Calu3 (cell line): Measurements from ENCODE around the gene TEX44. TPM values are rescaled to one million over a fixed set of nuclear protein-coding genes. Genes with fewer than 3 reads are reported as not detected.
"Not testable (repeated sequence)": the region's sequence is repeated elsewhere in the genome, so short reads cannot be mapped to it uniquely, and the experiment has no call there.

ENCODE experiments used
- BruUV-seq: library from RNA; stranded (reverse); fragments of 400-500 nt; replicated peaks from 2 replicates; lab custom pipeline; 2021; lab: Mats Ljungman, UMichigan
- CTCF ChIA-PET: fragments of 300-600 bp; sonication (Branson Sonifier 250); formaldehyde crosslinking; loops from one replicate; lab custom pipeline; 2022; ENCODE audit warnings: antibody characterized with exemption; lab: Charles Lee
- DNase-seq: peaks from one replicate; pipeline ENCODE4 v3.0.0; 2022
- H3K27ac Mint-ChIP-seq: one replicate; pipeline ENCODE4 v1.8.0; 2022; ENCODE audit warnings: mixed read lengths; ENCODE audit not compliant: unreplicated experiment
- H3K27me3 Mint-ChIP-seq: one replicate; pipeline ENCODE4 v1.8.0; 2022; ENCODE audit warnings: mixed read lengths; ENCODE audit not compliant: unreplicated experiment
- H3K36me3 Mint-ChIP-seq: one replicate; pipeline ENCODE4 v1.8.0; 2022; ENCODE audit warnings: mild to moderate bottlenecking, moderate library complexity, mixed read lengths; ENCODE audit not compliant: insufficient read depth, unreplicated experiment
- H3K4me1 Mint-ChIP-seq: one replicate; pipeline ENCODE4 v1.8.0; 2022; ENCODE audit warnings: mild to moderate bottlenecking, low read depth, mixed read lengths; ENCODE audit not compliant: unreplicated experiment
- H3K4me3 Mint-ChIP-seq: one replicate; pipeline ENCODE4 v1.8.0; 2022; ENCODE audit warnings: mild to moderate bottlenecking, low read depth, moderate library complexity, mixed read lengths; ENCODE audit not compliant: unreplicated experiment
- H3K9me3 Mint-ChIP-seq: one replicate; pipeline ENCODE4 v1.8.0; 2022; ENCODE audit warnings: low read depth, mixed read lengths; ENCODE audit not compliant: unreplicated experiment
- CTCF ChIP-seq: fragments of 200-600 bp; IDR thresholded peaks from one replicate; pipeline ENCODE4 v1.8.0; 2022; ENCODE audit warnings: antibody characterized with exemption; ENCODE audit not compliant: unreplicated experiment
- intact Hi-C: fragments of 100-400 bp; cut with micrococcal nuclease; formaldehyde crosslinking; loops from one replicate; pipeline ENCODE4 v1.10.0; 2022; ENCODE audit not compliant: unreplicated experiment
- total RNA-seq: library from RNA; stranded (reverse); gene quantifications from 2 replicates; pipeline ENCODE4 v1.2.3, GENCODE V29; 2022

Gene TEX44
- total RNA-seq, 1 experiment from 2014 or later: not detected

DNA sequence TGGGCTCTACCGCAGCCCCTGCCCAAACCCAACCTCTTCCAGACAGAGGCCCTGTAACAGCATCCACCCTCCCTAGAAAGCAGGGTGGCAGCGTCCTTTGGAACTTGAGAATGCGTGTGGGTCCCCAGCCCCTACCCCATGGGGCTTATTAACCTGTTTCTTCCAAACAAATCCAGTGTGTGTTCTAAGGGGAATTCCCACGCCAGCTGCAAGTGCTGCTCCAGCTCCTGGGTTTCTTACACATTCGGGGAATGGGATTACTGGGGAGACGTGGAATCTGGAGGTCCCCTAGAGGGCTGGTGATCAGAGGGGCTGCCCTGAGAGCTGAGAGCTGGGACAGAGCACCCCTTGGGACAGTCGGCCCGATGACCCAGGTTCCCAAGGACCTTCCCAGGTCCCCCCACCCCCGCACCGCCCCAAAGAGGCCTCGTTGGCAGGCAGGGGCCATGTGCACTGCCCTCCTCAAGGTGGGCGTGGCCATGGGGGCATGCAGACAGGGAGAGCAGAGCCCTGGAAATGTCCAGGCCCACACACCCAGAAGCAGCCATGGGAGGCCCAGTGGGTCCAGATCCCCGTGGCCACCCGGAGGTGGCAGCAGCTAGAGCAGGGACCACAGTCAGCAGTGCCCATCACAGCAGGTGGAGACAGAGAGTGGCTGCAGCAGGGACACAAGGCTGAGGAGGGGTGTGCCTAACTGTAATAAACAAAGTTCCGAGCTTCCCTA is 18.8 kb upstream of the TEX44 start:
- H3K4me1 Mint-ChIP-seq: no peaks in the 10 kb centered on the region

GRCh38 chr2:231575612-231576256 is 16.9 kb upstream of the TEX44 start:
- H3K27me3 Mint-ChIP-seq: peaks cover 27% of the 10 kb centered on the region
- H3K27ac Mint-ChIP-seq: no peak overlapping the region
- BruUV-seq: no TSS peak
- DNase-seq: no peak
- CTCF ChIA-PET: no interaction called here
- intact Hi-C loops: no loop called here
- no peaks in the 10 kb centered on the region for H3K36me3 Mint-ChIP-seq
- no peaks in the 10 kb centered on the region for H3K4me1 Mint-ChIP-seq
- H3K4me3 Mint-ChIP-seq: no peak overlapping the region
- no peak for TF ChIP-seq CTCF
- H3K9me3 Mint-ChIP-seq: peaks cover 4% of the 10 kb centered on the region

More for the DNA sequence above, 18.8 kb upstream of the TEX44 start:
- DNase-seq: no peak
- H3K4me3 Mint-ChIP-seq: no peak overlapping the region
- no peak for TF ChIP-seq CTCF
- CTCF ChIA-PET: no interaction called here
- H3K36me3 Mint-ChIP-seq: no peaks in the 10 kb centered on the region
- peaks cover 8% of the 10 kb centered on the region for H3K27me3 Mint-ChIP-seq
- BruUV-seq: no TSS peak
- no peak overlapping the region for H3K27ac Mint-ChIP-seq
- no peaks in the 10 kb centered on the region for H3K9me3 Mint-ChIP-seq
- intact Hi-C loops: no loop called here

GRCh38 chr2:231576465-231576864 is 16.2 kb upstream of the TEX44 start:
- intact Hi-C loops: no loop called here
- CTCF ChIA-PET: no interaction called here
- peaks cover 4% of the 10 kb centered on the region for H3K9me3 Mint-ChIP-seq
- no TSS peak for BruUV-seq
- DNase-seq: no peak
- no peaks in the 10 kb centered on the region for H3K36me3 Mint-ChIP-seq
- no peak overlapping the region for H3K27ac Mint-ChIP-seq
- H3K4me3 Mint-ChIP-seq: no peak overlapping the region
- H3K27me3 Mint-ChIP-seq: peaks cover 29% of the 10 kb centered on the region
- H3K4me1 Mint-ChIP-seq: no peaks in the 10 kb centered on the region
- TF ChIP-seq CTCF: no peak

- peaks cover 29% of the 10 kb centered on the region for H3K27me3 Mint-ChIP-seq
- CTCF ChIA-PET, H3K4me3 Mint-ChIP-seq, H3K36me3 Mint-ChIP-seq, H3K9me3 Mint-ChIP-seq, BruUV-seq, DNase-seq, H3K4me1 Mint-ChIP-seq, H3K27ac Mint-ChIP-seq, intact Hi-C loops: not testable (repeated sequence)
These were observed 14.0 kb upstream of the TEX44 start for GRCh38 chr2:231578655-231579054.

DNA sequence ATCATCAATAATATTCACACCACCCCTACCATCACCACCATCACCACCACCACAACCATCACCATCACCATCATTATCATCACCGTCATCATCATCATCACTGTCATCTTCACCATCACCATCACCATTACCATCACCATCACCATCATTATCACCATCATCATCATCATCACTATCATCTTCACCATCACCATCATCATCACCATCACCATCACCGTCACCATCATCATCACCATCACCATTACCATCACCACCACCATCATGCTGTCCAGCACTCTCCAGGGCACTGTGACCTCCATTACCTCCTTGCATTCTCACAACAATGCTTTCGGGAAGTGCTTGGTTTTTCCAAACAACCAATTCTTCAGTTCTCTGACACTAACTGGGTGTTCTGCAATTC is 13.1 kb upstream of the TEX44 start:
- intact Hi-C loops: no loop called here
- Mint-ChIP-seq H3K36me3 (no peaks in the 10 kb centered on the region), H3K4me3 (no peak overlapping the region), H3K9me3 (peaks cover 4% of the 10 kb centered on the region), H3K4me1 (no peaks in the 10 kb centered on the region), H3K27ac (no peak overlapping the region), H3K27me3 (peaks cover 29% of the 10 kb centered on the region)
- CTCF ChIA-PET: no interaction called here
- DNase-seq: no peak
- BruUV-seq: no TSS peak
- TF ChIP-seq CTCF: no peak
